Right lobe of liver (tissue), 4 donors: Measurements from ENCODE around the gene GPATCH8.

Experiments used
- POLR2A ChIP-seq: fragments of 450-650 bp; IDR thresholded peaks from one replicate; pipeline ENCODE4 v1.6.1; 2017; ENCODE audit warnings: antibody characterized with exemption, mild to moderate bottlenecking
- TF ChIP-seq, protein P1 (sequence below), 4 donors: fragments of 200-600 bp in 3 of 4; fragments of 450-650 bp in 1 of 4; IDR thresholded peaks; one replicate each; pipeline versions ENCODE4 v1.5.1 to v1.8.0; 2016 to 2022; ENCODE audit warnings: antibody characterized with exemption in 4 of 4, mild to moderate bottlenecking in 2 of 4
- donor health status: DM: no; HTN: no; CAD: no.
- donor health status: DM: no; HTN: no; CAD: no.
- donor health status: DM: no; HTN: yes; CAD: no.

DNA sequence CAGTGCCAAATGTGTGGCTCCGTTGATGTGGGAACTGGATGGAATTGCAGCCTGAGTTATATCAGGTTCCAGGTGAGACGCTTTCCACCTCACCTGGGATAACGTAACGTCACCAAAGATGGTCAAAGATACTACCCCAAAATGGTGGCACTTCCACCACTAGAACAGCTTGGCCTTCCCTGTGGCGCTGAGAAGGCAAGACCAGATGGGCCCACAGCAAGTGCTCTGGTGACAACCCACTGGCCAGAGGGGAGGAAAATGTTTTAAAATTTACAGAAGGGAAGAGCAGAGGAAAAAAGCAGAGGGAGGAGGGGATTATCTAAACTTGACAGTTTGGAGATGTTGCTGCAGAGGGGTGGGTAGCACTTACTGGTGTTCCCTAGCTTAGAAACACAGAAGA lies 106.3 kb downstream of the GPATCH8 start:
- TF ChIP-seq POLR2A = no peak
- TF ChIP-seq, protein P1, sequence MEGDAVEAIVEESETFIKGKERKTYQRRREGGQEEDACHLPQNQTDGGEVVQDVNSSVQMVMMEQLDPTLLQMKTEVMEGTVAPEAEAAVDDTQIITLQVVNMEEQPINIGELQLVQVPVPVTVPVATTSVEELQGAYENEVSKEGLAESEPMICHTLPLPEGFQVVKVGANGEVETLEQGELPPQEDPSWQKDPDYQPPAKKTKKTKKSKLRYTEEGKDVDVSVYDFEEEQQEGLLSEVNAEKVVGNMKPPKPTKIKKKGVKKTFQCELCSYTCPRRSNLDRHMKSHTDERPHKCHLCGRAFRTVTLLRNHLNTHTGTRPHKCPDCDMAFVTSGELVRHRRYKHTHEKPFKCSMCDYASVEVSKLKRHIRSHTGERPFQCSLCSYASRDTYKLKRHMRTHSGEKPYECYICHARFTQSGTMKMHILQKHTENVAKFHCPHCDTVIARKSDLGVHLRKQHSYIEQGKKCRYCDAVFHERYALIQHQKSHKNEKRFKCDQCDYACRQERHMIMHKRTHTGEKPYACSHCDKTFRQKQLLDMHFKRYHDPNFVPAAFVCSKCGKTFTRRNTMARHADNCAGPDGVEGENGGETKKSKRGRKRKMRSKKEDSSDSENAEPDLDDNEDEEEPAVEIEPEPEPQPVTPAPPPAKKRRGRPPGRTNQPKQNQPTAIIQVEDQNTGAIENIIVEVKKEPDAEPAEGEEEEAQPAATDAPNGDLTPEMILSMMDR (IDR thresholded peaks at IDR 0.05) = no peak
